ENCODE measurements around the gene OSBPL6. TPM values are rescaled to one million over a fixed set of nuclear protein-coding genes. Genes with fewer than 3 reads are reported as not detected.

OSBPL6 gene
- total and polyA plus RNA-seq, 10 of the 15 experiments (the other 5 are each of a cell fraction or from before 2014, with no cell fraction given): 0.01 to 0.08 (median 0.03) TPM; not detected in 5

DNA sequence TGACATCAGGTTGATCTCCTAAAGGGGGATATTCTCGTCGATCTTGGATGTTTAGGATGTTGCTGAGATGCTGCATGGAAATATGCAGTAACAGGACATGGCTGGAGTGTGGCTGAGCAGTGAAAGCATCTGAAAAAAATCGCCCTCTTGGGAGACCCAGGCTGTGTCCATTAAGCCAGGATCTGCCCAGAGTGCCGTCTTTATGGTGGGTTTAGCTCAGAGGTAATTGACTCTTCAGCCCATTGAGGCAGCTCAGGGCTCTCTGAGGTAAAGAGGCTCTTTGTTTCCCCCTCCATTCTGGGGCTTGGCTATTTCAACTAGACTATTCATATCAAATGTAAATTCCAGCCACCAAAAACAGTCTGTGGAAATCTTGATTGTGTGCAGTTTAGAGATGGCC lies 26.5 kb downstream of the OSBPL6 start:
- TF ChIP-seq NRF1 (conservative IDR thresholded peaks at IDR 0.05; ENCODE audit: low read depth, low read length) (no peak), SREBF2 (IDR thresholded peaks at IDR 0.05; ENCODE audit: low read length) (no peak), CHD2 (IDR thresholded peaks at IDR 0.05; ENCODE audit: borderline replicate concordance, low read depth, low read length) (no peak), FOS (IDR thresholded peaks at IDR 0.05; ENCODE audit: borderline replicate concordance, extremely low read depth, insufficient read length) (no peak)
- TF ChIP-seq, protein P1, sequence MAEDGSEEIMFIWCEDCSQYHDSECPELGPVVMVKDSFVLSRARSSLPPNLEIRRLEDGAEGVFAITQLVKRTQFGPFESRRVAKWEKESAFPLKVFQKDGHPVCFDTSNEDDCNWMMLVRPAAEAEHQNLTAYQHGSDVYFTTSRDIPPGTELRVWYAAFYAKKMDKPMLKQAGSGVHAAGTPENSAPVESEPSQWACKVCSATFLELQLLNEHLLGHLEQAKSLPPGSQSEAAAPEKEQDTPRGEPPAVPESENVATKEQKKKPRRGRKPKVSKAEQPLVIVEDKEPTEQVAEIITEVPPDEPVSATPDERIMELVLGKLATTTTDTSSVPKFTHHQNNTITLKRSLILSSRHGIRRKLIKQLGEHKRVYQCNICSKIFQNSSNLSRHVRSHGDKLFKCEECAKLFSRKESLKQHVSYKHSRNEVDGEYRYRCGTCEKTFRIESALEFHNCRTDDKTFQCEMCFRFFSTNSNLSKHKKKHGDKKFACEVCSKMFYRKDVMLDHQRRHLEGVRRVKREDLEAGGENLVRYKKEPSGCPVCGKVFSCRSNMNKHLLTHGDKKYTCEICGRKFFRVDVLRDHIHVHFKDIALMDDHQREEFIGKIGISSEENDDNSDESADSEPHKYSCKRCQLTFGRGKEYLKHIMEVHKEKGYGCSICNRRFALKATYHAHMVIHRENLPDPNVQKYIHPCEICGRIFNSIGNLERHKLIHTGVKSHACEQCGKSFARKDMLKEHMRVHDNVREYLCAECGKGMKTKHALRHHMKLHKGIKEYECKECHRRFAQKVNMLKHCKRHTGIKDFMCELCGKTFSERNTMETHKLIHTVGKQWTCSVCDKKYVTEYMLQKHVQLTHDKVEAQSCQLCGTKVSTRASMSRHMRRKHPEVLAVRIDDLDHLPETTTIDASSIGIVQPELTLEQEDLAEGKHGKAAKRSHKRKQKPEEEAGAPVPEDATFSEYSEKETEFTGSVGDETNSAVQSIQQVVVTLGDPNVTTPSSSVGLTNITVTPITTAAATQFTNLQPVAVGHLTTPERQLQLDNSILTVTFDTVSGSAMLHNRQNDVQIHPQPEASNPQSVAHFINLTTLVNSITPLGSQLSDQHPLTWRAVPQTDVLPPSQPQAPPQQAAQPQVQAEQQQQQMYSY (CRISPR knock-in tag; IDR thresholded peaks at IDR 0.05): no peak
- ATAC-seq (no peak), FAIRE-seq (no peak), DNase-seq (ENCODE audit: low read depth, low spot score) (no peak)
- ChIA-PET CTCF (no interaction called here), POLR2A (no interaction called here), SMC1A (ENCODE audit: uncharacterized antibody, unreplicated experiment) (no interaction called here), RAD21 (ENCODE audit: unreplicated experiment) (no interaction called here)
- BruUV-seq (replicated peaks): no TSS peak
- intact Hi-C loops (cut with micrococcal nuclease; ENCODE audit: unreplicated experiment) (no loop called here), in situ Hi-C loops (cut with MboI) (no loop called here)
- Histone ChIP-seq H3K9me3 (replicated peaks; ENCODE audit: control insufficient read depth, insufficient read depth, low read length) (no peaks in the 10 kb centered on the region), H3K27ac (ENCODE audit: control insufficient read depth, insufficient read depth) (no peak overlapping the region), H3K4me1 (ENCODE audit: control insufficient read depth, insufficient read depth, low read length) (no peaks in the 10 kb centered on the region), H3K9ac (ENCODE audit: control insufficient read depth, insufficient read depth, low read length) (no peak overlapping the region), H3K79me2 (ENCODE audit: control insufficient read depth, insufficient read depth, low read length) (no peaks in the 10 kb centered on the region), H3K4me2 (ENCODE audit: control insufficient read depth, insufficient read depth) (no peak overlapping the region), H3K27me3 (replicated peaks in 1 of 2; ENCODE audit: control insufficient read depth in 2 of 2, insufficient read depth in 2 of 2, low read length in 1 of 2) (no peaks in the 10 kb centered on the region; a peak in 2 of 4 replicates), H3K4me3 (no peak overlapping the region), H3K36me3 (ENCODE audit: control insufficient read depth in 2 of 2, insufficient read depth in 2 of 2, low read length in 1 of 2) (no peaks in the 10 kb centered on the region), H4K20me1 (ENCODE audit: control insufficient read depth, insufficient read depth) (no peaks in the 10 kb centered on the region), H2AFZ (ENCODE audit: control insufficient read depth, low read depth, low read length) (no peak overlapping the region)
- WGBS (ENCODE audit: insufficient coverage, insufficient replicate concordance, low lambda C conversion rate, missing lambda C conversion rate): 13% methylated on average over 4 of the region's 4 CpGs
